ENCODE results near the gene LMBR1.

The LMBR1 gene

DNA sequence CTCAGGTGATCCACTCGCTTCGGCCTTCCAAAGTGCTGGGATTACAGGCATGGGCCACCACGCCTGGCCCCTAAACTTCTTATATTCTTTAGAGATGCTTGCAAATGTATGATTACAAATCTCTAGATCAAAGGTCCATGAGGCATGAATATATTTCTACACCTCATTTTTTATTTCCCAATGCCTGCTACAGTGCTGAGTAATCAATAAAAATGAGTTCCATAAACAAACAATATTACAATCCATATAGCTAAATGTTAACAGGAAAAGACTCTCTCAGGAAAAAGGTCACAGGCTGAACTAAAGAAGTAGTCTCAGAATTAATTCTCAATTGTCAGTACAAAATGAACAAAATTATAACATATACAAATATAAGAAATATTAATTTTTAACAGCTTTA lies 90.8 kb downstream of the LMBR1 start:
- DNase-seq (ENCODE audit: low read depth in 2 of 2) = no peak

GRCh38 chr7:156795415-156795814 lies 97.6 kb downstream of the LMBR1 start:
- no peak for DNase-seq (ENCODE audit: low read depth in 2 of 2)

DNA sequence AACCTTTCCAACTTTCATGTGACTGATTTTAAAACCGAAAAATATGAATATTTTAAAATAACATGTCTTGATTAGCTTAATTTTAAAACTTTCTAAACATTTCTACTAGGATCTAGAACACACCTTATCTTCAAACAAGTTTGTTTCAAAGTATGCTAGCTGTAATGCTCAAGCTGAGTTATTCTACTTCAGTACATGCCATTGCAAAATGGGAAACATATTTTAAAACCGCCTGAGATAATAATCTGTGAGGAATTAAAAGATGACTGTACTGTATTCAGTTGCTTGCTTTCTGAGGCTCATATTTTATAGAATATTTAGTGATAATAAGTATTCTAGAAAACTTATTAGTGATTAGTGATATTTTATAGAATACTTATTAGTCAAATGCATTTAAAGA lies 99.6 kb downstream of the LMBR1 start:
- no peak for DNase-seq (ENCODE audit: low read depth in 2 of 2)

DNA sequence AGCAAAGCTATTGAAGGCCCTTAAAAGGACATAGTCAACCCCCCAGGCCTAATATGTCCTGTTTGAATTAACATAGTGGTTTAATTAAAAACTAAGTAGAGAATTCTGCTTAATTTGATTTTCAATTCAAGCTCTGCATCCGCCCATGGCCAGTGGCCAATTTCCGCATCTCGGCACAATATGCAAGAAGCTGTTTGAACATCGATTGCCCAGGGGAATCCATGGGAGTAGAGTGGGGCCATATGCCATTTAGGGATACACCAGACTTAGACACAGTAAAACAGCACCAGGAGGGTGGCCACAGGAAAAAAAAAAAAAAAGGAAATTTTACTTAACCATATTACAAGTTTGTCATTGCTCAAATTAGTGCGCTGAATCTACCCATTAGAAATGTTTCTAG lies 100.4 kb downstream of the LMBR1 start:
- DNase-seq (ENCODE audit: low read depth in 2 of 2) = no peak

- DNase-seq (ENCODE audit: low read depth in 2 of 2) = no peak
Measured at GRCh38 chr7:156791241-156791640, 101.7 kb downstream of the LMBR1 start.

DNA sequence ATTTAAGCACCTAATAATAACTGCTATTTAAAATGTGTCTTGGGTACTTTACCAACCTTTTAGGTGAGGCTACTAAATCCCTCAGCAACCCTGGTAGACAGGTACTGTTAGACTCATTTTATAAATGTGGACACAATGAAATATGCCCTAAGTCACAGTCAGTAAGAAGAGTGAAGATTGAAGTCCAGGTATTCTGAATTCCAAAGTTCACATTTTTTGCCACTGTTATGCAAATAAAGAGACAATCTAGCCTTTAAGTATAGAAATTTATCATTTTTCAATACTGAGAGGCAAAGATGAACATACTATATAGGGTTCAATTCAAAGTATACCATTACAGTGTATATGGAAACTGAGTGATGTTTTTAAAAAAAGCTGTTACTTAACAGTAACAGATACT lies 102.7 kb downstream of the LMBR1 start:
- DNase-seq (ENCODE audit: low read depth in 2 of 2) = no peak

DNA sequence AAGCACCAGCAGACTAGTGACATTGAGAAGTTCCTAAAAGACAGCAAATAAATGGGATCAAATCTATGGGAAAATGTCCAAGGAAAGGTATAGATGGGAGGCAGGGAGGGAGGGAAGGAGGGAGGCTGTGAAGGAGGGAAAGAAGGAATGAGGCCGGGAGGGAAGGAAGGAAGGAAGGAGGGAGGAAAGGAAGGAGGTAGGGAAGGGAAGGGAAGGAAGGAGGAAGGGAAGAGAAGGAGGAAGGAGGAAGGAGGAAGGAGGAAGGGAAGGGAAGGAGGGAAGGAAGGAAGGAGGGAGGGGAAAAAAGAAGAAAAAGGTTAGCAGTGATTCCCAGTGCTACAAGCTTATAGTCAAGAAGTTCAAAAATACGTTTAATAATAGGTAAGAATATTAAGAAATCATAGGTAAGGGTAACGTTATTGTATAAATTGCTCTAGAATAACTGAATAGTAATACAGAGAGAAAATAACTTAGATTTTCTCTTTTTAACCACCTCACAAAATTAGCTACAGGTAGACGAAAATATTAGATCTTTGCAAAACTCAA lies 106.9 kb downstream of the LMBR1 start:
- no peak for DNase-seq (ENCODE audit: low read depth in 2 of 2)

- DNase-seq (ENCODE audit: low read depth in 2 of 2) = no peak
Measured at GRCh38 chr7:156783864-156784263, 109.1 kb downstream of the LMBR1 start.

DNA sequence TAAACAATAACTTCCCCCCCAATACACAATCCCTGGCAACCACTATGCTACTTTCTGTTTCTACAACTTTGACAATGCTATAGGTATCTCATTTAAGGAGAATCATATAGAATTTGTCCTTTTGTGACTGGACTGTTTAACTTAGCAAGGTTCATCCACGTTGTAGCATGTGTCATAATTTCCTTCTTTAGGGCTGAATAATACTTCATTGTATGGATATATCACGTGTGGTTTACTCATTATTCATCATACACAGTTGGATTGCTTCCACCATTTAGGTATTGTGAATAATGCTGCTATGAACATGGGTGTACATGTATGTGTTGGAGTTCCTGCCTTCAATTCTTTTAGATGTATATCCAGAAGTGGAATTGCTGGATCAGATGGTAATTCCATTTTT lies 111.0 kb downstream of the LMBR1 start:
- no peak for DNase-seq (ENCODE audit: low read depth in 2 of 2)

DNA sequence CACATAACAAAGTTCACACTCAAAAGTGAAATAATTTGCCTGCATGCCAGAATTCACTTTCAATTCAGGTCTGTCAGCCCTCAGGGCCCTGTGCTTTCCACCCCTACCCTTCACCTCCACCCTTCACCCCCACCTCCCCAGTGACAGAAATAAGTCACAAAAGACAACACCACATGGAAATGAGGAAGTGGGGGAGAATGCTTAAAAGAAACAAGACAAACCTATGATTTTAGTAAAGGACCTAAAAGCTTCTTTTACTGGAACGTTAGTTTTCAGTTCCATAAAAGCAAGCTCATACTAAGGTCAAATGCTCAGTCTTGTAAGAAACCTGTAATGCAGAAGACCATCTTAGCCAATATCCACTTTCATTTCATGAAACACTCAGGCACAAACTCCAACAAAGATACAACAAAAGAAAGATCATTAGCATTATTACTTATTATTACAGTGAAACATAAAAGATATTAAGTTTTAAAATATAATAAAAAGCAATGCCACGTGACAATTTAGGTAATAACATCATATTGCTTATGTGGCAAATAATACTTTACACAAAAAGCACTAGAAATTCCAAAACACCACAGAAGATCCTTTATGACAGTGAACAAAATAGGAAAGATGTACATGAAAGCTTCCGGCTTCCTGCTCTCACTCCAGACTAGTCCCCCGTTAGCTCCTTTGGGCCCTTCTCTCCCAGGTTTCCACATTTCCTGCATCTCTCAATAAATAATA lies 112.1 kb downstream of the LMBR1 start:
- DNase-seq (ENCODE audit: low read depth in 2 of 2) = no peak

DNA sequence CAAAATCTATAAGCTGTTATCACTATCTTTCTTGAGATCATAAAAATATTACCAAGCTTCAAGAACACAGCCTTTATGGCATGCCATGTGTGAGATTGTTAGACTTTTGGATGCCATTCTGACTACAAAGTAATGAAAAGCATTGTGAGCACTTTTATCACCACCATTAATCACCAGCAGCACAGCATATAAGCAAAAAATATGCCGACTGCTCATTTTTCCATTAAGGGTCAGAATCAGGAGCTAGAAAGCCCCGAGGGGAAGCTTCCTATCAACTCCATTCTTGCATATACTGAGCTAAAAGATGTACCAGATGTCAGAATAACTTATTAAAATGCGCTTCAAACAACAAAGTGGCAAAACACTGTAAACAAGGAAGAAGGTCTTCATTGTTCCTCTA lies 114.3 kb downstream of the LMBR1 start:
- DNase-seq (ENCODE audit: low read depth in 2 of 2) = no peak

DNA sequence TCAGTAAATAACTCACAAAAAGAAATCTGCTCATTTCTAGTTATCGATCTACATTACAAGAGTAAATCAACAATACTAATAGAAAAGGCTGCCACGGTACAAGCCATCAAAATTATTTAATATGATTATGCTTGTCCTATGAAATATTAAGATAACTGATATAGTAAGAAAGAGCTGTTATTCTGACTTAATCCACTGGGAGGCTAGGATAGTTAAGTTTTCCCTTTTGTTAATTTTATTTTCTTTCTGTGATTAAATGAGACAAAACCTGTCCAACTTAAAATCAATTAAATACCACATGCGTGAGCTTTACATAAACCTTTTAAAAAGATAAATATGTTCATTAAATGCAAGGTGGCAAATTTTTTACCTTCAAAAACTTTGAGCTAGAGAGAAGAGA lies 114.8 kb downstream of the LMBR1 start:
- no peak for DNase-seq (ENCODE audit: low read depth in 2 of 2)

GRCh38 chr7:156777364-156778069 lies 115.5 kb downstream of the LMBR1 start:
- peak in 1 of 2 donors; percentile 3 for DNase-seq (ENCODE audit: low read depth in 2 of 2)

GRCh38 chr7:156776527-156776926 lies 116.5 kb downstream of the LMBR1 start:
- no peak for DNase-seq (ENCODE audit: low read depth in 2 of 2)

GRCh38 chr7:156773966-156774365 lies 119.0 kb downstream of the LMBR1 start:
- DNase-seq (ENCODE audit: low read depth in 2 of 2) = no peak

- no peak for DNase-seq (ENCODE audit: low read depth in 2 of 2)
Measured at GRCh38 chr7:156772725-156773124, 120.3 kb downstream of the LMBR1 start.

- DNase-seq (ENCODE audit: low read depth in 2 of 2) = no peak
Measured at GRCh38 chr7:156768698-156769472, 124.1 kb downstream of the LMBR1 start.

GRCh38 chr7:156766666-156767065 lies 126.3 kb downstream of the LMBR1 start:
- DNase-seq (ENCODE audit: low read depth in 2 of 2) = no peak

GRCh38 chr7:156765901-156766656 lies 126.9 kb downstream of the LMBR1 start:
- DNase-seq (ENCODE audit: low read depth in 2 of 2) = no peak

- no peak for DNase-seq (ENCODE audit: low read depth in 2 of 2)
Measured at GRCh38 chr7:156764766-156765165, 128.2 kb downstream of the LMBR1 start.

GRCh38 chr7:156764016-156764669 lies 128.8 kb downstream of the LMBR1 start:
- DNase-seq (ENCODE audit: low read depth in 2 of 2) = no peak
